NB4 (cell line): ENCODE data around the gene RIPOR3.

Source experiments
- CTCF ChIP-seq: IDR thresholded peaks from one replicate; pipeline ENCODE4 v1.5.1; 2012; ENCODE audit warnings: low read depth, low read length
- MAX ChIP-seq: IDR thresholded peaks from 2 replicates; pipeline ENCODE4 v1.6.1; 2011; ENCODE audit warnings: low read depth, low read length
- MYC ChIP-seq: IDR thresholded peaks from 2 replicates; pipeline ENCODE4 v1.6.1; 2011; ENCODE audit warnings: low read depth, low read length
- POLR2A ChIP-seq: IDR thresholded peaks from 2 replicates; pipeline ENCODE4 v1.6.1; 2011; ENCODE audit warnings: mild to moderate bottlenecking; ENCODE audit not compliant: insufficient read length; ENCODE audit errors: extremely low read depth

- TF ChIP-seq CTCF (no peak), POLR2A (no peak), MAX (no peak), MYC (no peak)
Measured at GRCh38 chr20:50538276-50538675, 153.1 kb downstream of the RIPOR3 start.
